Posterior cingulate gyrus (tissue), 11 donors: ENCODE data around the gene ITPKB.
A peak's percentile ranks its signal among the peaks of the same experiment; 100 is the strongest.

Experiments used
- DNase-seq, 10 donors: peaks; one replicate each; pipeline versions ENCODE4 v3.0.0 to v3.0.0-alpha.2; 2020 to 2021; ENCODE audit warnings: mixed read lengths in 3 of 10
- intact Hi-C: fragments of 100-400 bp; cut with DNase I; formaldehyde crosslinking; loops from one replicate; pipeline ENCODE4 v1.15.1; 2023

ITPKB gene

DNA sequence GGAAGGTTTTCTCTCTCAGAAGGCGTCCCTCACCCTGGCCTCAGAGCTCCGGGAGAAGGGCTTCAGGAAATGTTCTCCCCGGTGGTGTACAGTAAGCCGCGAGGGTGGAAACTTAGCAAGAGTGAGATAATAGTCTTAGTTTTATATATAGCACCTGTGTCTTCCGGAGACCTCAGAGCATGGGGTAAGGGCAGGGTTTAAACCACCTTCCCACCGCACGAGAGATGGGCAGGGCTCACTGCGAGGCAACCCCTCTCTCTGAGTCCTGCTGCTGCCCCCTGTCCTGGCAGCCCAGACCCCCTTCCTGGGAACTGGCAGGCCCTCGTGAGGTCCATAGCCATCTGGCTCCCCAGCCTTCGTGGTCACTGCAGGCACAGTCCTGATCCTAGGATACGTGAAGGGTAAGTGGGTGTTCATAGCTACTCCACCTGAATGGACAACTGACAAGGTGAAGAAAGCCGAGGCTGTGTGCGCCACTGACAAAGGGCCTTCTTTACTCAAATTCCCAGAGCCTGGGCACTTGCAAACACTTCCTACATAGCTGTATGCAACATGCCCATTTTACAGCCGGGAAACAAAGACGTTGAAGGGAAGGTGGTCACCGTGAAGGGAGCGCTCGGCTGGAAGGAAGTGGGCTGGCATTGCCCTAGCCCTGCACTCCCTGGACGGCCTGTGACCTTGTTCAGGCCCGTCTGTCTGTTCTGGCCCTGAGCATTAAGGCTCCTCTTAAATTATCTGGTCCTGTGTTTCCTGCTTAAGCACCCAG is 26.9 kb downstream of the ITPKB start:
- DNase-seq = peak in 1 of 10 donors; percentile 70
- intact Hi-C loops = no loop called here

DNA sequence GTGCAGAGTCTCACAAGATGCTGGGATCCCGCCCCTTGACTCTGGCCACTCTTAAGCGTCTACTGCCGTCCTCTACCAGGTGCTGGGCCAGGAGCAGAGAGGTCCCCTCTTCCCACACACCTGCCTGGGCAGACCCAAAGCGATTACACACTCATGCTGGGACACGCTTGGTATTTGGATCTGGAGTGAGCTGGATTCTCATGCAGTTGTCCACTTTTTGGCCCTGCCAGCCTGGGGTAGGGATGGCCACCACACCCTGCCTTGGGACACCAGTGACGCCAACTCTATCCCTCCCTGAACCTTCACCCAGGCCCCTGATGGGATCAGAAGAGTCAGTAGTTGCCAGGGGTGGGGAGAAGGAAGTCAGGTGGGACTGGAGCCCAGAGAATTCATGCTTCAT is 28.6 kb downstream of the ITPKB start:
- DNase-seq = peak in 1 of 10 donors; percentile 72
- intact Hi-C loops = no loop called here

DNA sequence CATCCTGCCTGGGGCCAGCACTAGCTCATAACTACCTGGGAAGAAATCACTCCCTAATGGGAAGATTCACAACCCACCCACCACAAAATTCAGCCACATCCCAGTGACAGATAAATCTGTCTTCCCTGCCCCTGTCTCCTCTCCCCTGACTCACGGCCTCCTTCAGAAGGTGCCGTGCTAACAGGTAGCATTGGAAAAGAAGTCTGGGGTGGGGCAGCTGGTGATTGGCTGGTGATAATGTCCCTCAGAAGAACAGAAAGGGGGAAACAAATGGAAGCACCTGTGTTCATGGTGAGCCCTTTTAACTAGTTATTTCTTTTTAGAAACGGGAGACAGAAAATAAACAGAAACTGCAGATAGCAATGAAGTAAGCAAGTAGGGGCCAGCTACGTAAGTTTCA is 29.1 kb downstream of the ITPKB start:
- no peak for DNase-seq
- intact Hi-C loops = loop anchor here (10.0 kb wide), 1 partner anchor 115 kb away; no protein-coding TSS in a partner anchor

DNA sequence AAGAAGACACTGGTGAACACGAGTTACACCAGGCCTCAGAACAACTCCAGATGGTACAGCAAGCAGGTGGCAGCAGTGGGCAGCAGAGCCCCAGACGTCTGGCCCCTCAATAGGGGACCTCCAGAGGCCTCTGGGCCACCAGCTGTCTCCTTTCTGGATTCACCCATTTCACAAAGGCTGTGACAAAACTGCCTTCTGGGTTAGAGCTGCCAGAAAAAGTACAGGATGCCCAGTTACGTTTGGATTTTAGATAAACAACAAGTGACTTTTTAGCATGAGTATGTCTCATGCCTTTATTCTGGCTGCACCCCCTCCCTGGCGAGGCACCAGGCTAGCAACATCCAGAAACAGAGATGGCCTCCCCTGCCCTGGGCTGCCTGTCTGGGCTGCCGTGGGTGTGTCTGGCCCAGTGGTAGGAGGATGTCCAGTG is 30.1 kb downstream of the ITPKB start:
- intact Hi-C loops = loop anchor here (10.0 kb wide), 1 partner anchor 116 kb away; no protein-coding TSS in a partner anchor
- peak in 1 of 10 donors; percentile 85 for DNase-seq

DNA sequence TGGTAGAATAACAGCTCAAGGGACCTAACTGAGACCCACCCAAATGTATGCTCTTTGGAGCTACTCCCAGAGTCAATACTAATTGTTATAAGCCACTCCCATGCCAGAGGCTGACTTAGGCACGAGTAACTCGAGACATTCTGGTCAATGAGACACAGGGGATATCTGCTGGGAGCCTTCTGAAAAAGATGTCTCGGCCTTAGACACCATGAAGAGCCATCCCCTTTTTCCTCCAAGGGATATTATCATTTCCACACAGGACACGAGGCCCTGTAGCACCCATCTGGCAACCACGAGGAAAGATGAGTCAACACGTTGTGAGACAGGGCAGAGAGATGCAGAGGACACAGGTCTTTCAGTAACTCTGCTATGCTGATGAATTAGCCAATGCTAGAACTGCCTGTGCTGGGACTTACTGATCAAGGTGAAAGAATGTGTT is 30.7 kb downstream of the ITPKB start:
- intact Hi-C loops = loop anchor here (10.0 kb wide), 1 partner anchor 116 kb away; no protein-coding TSS in a partner anchor
- peak in 1 of 10 donors; percentile 59 for DNase-seq

DNA sequence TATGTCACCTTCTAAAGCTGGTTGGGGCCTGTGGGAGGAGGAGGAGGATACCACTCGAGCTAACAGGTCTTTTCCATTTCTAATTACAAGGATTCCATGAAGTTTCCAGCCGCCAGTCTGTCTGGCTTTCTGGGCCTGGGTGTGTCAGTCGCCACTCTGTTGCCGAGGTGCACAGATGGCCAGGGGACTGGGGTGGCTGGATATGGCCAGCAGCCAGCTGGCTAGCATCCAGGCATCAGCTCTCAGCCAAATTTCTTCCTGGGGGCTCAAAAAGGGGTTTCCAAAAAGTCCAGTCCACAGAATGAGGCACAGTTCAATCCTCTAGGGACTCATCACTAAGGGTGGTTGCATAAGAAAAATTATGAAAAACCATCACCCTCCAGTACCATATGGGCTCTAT is 32.4 kb downstream of the ITPKB start:
- intact Hi-C loops = loop anchor here (10.0 kb wide), 1 partner anchor 118 kb away; no protein-coding TSS in a partner anchor
- peak in 1 of 10 donors; percentile 74 for DNase-seq

DNA sequence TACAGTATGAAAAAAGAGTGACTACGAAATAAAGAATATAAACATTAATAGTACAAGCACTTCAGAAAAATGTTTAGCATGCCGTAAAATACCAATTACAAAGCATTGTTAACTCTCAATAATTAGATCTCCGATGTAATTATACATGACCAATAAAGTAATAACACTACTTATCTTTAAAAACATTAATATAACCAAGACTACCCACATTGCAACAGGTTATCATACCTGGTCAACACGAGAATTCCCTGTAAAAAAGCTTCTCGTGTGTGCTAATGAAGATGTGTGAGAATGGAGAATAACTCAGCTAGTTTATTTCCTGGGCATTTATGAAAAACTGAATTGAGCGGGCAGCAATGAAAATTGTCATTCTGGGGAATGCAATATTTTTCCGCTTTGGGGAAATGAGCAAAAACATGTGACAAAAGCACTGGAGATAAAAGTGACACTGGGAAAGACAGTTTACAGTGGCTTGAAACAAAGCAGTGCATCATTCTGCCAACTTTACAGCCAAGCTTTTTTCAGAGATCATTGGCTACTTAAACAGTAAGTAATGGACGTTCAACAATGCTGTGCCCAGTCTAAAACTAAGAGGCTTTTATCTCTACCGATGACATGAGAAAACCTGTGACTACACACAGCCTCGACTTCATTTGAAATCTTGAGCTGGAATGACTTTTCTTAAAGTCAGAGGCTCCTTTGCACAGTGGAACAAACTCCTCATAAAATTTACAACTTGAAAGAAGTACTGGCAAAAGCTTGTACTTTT is 34.7 kb downstream of the ITPKB start:
- DNase-seq = no peak
- intact Hi-C loops = loop anchor here (5.0 to 10.0 kb wide), 2 partner anchors 33 to 120 kb away; partner anchors contain the start of gene ITPKB

DNA sequence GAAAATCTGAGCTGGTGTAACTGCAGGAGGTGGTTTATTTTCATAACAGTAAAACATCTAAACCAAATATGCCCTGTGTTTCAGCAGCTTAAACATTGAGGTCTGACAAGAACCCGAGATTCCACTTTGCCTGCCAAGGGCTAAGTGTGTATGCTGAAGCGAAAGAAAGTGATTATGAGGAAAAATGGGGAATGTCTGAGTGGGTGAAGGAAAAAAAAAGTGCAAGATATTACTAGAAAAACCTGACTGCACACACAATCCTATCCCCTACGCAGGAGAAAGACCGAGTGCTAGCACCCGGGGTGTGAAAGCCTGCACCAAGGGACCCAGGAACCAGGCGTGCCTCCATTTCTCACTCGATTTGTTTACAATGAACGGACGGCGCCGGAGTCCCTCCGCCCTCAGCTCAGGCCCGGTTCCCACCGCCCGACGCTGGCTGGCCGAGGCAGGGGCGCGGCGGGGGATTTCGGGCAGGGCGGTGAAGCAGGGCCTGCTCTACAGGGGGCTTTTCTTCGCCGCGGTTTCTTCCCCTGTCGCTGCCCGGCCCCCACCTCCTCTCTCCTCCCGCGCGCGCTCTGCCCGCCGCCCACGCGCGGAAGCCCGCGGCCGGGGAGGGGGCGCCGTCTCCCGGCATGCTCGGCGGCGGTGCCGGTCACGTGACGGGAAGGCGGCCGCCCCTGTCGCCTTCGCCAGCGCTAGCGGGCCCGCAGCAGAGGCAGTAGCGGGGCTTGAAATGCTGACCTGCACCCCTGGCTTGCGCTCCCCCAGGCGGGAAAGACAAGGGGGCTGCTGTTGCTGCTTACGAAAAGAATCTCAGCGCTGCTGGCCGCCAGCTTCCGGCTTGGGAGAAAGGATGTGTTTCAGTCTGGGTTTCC is 35.9 kb downstream of the ITPKB start:
- intact Hi-C loops = loop anchor here (5.0 to 10.0 kb wide), 2 partner anchors 34 to 122 kb away; partner anchors contain the start of gene ITPKB
- peak; percentile 59 to 97 (median 72) for DNase-seq

DNA sequence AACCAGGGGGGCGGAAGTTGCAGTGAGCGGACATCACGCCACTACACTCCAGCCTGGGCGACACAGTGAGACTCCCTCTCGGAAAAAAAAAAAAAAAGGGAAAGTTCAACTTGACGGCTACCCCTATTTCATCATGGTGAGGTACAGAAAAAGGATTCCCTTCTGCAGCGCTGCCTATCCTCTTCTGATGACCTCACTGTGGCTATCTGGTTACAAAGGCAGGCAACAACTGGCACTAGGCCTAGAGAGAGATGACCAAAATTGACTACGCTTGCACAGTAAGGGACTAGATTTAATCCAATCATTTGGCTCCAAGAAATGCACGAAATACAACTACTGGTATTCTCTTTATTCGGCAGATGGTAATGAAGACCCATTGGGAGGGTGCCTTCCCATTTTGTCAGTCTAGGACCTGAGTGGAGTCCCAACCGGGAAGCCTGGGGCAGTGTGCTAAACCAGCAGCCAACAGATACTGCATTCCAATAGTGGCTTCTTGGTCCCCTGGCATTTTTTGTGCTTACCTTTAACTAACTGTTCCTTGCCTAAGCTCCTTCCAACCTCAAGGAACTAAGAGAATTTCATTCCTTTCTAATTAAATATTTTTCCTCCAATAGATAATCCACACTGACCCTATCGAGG is 36.6 kb downstream of the ITPKB start:
- intact Hi-C loops = loop anchor here (5.0 to 10.0 kb wide), 2 partner anchors 35 to 122 kb away; partner anchors contain the start of gene ITPKB
- peak in 1 of 10 donors; percentile 65 for DNase-seq

DNA sequence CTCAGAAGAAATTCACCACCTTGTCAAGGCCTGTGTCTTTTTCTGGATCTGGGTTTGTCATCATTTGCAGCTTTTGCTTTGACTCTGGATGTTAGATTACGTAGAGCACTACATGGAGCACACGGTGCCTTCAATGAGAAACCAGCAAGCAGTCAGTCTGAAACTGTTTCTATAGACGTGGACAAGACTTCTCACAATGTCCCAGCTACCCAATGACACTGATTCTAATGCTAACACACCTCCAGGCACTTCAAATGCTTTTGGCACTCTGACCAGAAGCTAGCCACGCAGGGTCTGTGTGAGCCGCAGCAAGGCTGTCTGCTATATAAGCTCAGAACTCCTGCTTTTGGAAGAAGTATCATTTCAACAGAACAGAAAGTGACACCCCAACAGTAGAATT is 38.2 kb downstream of the ITPKB start:
- no peak for DNase-seq
- intact Hi-C loops = loop anchor here (5.0 to 10.0 kb wide), 2 partner anchors 36 to 124 kb away; partner anchors contain the start of gene ITPKB

DNA sequence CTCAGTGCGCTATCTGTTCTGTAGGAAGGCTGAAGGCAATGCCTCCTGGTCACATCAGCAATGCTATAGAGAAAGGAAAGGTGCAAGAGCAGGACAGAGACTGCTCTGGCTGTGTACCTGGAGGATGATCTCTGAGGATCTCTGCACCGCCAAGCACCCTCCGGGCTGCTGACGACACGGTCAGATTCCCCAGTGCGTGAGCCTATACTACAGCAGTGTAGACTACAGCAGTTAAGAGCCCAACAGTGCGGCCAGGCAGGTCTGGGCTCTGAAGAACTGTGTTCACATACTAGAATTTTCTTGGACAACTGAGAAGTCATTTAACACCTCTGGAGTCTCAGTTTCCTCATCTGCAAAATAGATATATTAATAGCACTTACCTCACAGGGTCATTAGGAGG is 39.9 kb downstream of the ITPKB start:
- intact Hi-C loops = no loop called here

DNA sequence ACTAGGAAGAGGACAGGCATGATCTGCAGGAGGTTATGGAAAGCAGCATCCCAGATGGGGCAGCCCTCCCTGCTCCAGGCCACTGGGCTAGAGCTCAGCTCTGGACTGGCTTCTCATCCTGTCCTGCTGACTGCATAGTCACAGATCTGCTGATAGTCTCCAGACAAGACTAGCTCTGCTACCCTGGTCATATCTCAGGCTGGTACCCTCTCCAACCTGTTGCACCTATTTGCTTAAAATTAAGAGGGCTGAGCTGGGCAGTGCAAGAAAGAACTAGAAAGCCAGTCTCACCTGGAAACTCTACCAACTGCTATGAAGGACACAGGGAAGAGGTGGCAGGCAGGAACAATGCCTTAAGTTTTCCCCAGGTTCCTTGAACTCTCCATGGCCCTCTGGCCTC is 40.4 kb downstream of the ITPKB start:
- intact Hi-C loops = no loop called here
- peak in 1 of 10 donors; percentile 25 for DNase-seq

More for the DNA sequence above, 39.9 kb downstream of the ITPKB start:
- DNase-seq = peak in 1 of 10 donors; percentile 44

DNA sequence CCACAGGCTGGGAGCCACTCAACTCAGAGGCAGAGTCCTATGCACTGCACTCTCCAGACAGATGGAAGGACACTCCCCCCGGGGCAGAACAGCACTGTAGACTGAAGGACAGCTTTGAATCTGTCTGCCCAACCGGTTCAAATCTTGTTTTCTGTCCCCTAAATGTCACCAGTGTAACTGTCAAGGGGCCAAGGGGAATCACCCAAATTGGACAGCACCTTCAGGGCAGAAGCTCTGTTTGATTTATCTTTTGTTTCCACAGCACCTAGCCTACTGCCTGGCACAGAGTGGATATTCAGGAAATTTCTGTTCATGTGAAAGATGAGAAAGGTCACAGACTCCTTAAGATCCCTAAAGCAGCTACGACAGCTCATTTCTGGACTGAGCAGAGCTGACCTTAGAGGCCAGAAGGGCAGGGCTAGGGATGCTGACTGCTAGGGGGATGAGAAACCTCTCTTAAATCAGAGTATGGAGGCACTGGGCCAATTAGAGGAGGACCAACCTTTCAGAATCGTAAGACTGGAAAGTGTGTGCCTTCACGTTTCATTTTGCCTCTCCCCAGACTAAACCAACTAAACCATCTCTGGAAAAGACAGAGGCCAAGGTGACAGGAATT is 41.0 kb downstream of the ITPKB start:
- DNase-seq = no peak
- intact Hi-C loops = no loop called here

DNA sequence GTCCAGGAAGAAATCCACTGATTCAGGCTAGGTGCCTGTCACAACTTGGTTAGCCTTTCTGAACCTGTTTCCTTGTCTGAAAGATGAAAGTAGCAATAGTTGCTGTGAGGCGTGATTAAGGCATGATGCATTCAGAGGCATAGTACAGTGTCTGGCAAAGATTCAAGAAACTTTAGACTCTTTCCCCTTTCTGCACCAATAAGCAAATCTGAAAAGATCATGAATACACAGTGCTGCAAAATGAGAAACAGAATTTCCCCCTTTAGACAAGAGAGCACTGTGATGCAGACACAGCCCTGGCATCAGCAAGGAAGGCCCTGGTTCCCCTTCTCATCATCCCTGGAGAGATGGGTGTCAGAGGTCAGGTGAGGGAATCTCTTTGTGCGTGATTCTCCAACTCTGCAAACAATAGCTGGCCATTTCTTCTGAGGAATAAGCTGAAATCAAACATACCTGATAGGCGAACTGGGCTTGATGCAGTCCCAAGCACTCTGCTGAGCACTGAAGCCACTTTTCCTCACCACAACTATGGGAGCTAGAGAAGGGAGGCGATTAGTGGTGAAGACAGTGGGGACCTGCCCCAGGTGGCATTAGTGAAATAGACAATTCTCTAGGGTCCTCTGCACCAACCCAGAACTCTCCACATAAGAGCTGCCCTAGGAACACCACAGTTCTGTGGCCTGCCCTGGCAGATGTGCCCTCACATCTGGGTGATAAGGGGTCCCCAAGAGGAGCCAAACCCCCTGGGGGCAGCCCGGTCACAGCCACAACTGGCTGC is 41.7 kb downstream of the ITPKB start:
- intact Hi-C loops = no loop called here
- peak in 1 of 10 donors; percentile 63 for DNase-seq

DNA sequence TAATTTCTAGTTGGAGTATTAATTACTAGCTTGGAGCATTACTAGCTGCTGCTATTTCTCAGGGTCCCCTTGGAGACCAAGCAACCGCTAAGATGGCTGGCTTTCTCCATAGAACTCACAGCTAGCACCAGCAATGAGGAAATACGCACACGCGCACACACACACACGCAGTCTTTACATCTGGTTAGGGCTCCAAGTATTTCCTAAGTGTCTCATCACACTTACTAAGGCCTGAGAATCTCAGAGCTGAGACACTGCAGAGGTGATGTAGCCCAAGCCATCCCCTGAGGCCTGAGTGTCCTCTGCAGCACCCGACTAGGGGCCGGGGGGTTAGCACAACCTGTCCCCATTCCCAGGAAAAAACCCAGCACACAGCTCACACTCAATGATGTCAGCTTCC is 42.5 kb downstream of the ITPKB start:
- intact Hi-C loops = no loop called here

DNA sequence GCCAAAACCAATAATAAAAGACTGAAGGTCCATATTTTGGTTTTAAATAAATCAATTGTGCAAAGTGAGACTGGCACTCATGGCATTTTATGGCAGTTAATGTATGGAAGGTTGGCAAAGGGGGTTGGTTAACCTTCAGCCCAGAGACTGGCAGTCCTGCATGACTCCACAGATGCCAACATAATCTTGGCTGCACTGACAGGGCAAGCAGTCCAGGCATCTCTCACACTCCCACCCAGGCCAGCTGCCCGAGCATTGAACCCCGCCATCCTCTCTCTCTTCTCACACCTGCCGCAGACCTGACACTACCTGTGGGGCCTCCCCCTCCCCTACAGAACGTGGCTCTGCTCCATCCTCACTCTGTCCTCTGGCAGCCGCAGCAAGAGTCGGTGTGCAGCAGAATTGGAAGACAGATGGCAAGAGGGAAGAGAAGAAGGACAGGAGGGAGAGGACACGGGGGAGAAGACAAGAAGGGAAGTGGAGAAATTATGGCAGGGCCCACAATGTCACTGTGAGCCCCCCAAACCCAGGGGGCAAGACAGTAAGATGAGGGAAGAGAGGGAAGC is 43.7 kb downstream of the ITPKB start:
- intact Hi-C loops = no loop called here

More for the DNA sequence above, 42.5 kb downstream of the ITPKB start:
- no peak for DNase-seq

DNA sequence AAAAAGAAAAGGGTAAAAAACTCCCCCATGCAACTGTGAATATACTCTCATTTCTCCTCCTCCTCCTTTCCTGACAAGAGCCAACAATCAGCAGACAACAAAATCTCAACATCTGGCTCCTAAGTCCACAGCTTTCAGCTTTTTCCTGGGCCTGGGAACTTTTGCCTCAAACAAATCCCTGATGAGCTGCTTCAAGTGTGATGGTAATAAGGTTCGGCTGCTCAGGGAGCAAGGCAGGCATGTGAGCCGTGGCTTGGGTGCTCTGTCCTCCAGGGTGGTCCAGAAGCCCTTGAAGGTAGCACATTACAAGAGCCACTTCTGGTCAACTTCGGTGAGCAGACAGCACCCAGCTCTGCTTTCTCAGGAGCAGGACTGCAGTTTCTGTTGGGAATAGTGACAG is 46.3 kb downstream of the ITPKB start:
- intact Hi-C loops = no loop called here
- peak in 1 of 10 donors; percentile 70 for DNase-seq

More for the DNA sequence above, 43.7 kb downstream of the ITPKB start:
- peak in 2 of 10 donors; percentile 72 to 77 for DNase-seq
